ENCODE results near the gene MBP.
A peak's percentile ranks its signal among the peaks of the same experiment; 100 is the strongest.

- peak in 2 of 5 experiments; percentile 17 to 31 for TF ChIP-seq CTCF (IDR thresholded peaks at IDR 0.05 in 4 of 5, conservative IDR thresholded peaks at IDR 0.05 in 1 of 5)
- peak; percentile 55 to 69 for TF ChIP-seq POLR2A (IDR thresholded peaks at IDR 0.05)
Observed at GRCh38 chr18:77067291-77068061, 65.1 kb downstream of the MBP start.

Data from gastrocnemius medialis (tissue), 4 donors.